GM12874 (cell line): ENCODE measurements around the gene SRMS.

Source experiments
- TF ChIP-seq, protein P1 (sequence below): IDR thresholded peaks from 2 replicates; pipeline ENCODE4 v1.5.1; 2011; ENCODE audit warnings: low read depth, mild to moderate bottlenecking, control low read depth, low read length, moderate library complexity; ENCODE audit not compliant: insufficient read depth

The SRMS gene

DNA sequence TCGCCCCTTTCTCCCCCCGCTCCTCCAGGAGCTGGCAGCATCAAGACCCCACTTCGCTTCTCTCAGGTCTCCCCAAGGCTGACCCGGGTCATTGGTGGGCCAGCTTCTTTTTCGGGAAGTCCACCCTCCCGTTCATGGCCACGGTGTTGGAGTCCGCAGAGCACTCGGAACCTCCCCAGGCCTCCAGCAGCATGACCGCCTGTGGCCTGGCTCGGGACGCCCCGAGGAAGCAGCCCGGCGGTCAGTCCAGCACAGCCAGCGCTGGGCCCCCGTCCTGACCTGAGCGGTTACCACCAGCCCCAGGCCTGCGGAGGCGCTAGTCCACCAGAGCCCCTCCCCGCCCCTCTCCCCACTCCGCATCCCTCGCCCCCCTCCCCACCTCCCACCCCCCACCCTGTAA is 25.9 kb downstream of the SRMS start:
- TF ChIP-seq, protein P1, sequence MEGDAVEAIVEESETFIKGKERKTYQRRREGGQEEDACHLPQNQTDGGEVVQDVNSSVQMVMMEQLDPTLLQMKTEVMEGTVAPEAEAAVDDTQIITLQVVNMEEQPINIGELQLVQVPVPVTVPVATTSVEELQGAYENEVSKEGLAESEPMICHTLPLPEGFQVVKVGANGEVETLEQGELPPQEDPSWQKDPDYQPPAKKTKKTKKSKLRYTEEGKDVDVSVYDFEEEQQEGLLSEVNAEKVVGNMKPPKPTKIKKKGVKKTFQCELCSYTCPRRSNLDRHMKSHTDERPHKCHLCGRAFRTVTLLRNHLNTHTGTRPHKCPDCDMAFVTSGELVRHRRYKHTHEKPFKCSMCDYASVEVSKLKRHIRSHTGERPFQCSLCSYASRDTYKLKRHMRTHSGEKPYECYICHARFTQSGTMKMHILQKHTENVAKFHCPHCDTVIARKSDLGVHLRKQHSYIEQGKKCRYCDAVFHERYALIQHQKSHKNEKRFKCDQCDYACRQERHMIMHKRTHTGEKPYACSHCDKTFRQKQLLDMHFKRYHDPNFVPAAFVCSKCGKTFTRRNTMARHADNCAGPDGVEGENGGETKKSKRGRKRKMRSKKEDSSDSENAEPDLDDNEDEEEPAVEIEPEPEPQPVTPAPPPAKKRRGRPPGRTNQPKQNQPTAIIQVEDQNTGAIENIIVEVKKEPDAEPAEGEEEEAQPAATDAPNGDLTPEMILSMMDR: no peak

DNA sequence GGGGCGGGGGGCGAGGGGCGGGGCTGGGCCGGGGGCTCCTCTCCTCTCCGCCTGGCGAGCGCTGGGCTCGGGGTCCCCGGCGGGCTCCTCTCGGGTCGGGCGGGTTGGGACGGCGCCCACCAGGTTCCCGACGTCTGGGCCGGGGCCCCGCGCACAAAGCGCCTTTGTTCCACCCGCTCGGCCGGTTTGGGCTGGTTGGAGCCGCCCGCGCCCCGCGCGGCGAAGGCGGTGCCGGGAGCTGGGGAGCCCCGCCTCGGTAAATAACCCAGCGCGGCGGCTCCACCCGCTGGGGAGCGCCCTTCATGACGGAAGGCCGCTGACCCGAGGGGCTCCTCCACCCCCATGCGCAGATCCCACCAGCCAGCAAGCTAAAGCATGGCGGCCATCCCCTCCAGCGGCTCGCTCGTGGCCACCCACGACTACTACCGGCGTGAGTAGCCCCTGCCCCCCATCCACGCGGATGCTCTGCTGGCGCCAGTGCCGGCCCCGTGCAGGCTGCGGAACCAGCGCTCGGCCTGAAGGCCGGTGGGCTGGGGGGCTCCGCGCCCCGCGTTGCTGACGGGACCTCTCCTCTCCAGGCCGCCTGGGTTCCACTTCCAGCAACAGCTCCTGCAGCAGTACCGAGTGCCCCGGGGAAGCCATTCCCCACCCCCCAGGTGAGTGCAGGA is 26.5 kb downstream of the SRMS start:
- TF ChIP-seq, protein P1: peak; percentile 22; the same call in 1 of the 2 replicates

DNA sequence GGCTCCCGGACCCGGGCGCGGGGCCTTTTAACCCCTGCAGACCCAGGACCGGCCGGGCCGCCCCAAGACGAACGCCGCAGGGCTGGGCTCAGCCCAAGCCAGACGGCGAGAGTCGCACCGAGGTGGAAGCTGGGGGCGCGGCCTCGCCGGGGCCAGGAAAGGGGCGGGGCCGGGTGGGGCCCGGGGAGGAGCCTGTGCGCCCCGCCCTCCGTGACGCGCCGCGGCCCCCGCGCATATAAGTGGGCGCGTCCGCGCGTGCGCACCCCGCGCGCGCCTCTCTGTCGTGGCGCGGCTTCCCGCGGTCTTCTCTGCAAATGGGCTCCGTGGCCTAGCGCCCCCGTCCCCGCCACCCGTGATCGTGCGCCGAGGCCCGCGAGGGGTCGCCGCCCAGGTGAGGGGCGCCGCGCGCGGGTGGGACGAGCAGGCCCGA is 27.0 kb downstream of the SRMS start, which contains the start of gene PPDPF:
Gene PPDPF (plus strand): TSS at position 262 of the 430 bp plus-strand sequence. CDS start 544 bp downstream, outside the sequence.
- TF ChIP-seq, protein P1: no peak

DNA sequence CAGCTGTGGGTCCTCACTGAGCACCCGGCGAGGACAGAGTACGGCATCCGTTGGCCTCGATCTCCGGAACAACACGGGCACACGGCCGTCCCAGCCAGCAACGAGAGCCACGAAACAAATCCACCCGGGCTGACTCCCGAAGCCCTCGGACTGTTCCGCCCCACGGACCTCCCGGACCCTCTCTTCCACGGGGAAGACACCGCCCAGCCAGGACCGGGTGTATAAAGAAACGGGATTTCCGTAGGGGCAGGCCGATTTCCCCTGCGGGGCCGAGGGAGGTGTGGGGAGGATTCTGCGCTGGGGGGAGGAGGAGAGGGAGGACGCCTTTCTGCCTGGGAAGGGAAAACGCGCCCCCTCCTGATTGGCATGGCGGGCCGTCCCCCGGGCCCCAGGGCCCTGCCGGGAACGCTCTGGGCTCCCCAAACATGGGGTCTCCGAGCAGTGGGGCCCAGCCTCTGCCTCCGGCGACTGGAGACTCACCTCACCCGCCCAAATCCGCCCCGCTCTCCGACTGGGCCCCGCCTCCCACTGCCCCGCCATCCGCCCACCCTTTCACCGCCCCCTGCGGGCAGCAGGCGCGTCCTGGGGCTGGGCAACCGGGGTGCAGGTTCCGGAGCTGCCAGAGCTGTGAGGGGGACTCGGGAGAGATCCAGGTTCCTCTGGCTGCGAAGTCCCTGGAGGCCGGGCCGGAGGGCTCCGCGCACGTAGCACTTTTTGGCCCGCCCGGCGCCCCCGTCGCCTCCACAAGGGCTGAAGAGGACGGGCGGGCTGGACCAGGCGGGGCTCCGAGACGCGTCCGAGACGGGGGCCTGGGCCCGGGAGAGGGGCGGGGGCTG is 27.7 kb downstream of the SRMS start:
- TF ChIP-seq, protein P1: 0 out of 2 replicates have a peak, but pooled peaks have one; percentile 17

DNA sequence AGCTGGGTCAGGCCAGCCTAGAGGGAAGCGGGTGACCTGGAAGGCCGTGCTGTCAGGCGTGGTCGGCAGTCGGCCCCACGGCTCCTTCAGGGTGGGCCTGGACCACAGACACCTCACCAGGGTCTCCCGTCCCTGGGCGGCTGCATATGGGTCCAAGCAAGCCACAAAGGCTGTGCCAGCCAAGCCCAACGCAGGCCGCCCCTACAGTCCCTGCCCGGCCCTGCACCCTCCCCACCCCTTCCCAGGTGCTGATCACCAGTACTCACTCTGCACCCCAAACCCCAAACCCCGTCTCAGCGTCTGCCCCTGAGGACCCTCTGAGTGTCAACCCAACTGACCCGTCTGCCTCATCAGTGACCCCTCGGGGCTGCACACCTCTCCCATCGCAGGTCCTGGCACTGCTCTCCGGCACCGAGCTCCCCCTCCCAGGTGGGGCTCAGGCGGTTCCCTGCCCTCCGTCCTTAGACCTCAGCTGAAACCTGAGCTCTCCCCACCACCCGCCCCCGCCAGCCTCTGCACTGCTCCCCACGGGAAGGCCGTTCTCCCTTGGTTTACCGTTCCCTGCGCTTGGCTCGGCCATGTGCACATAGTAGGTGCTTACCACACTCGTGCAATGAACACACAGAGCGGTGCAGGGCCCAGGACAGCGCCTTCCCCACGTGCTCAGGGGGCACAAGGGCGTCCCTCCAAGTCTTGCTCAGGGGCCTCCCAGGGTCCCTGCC is 28.4 kb downstream of the SRMS start:
- TF ChIP-seq, protein P1: no peak

DNA sequence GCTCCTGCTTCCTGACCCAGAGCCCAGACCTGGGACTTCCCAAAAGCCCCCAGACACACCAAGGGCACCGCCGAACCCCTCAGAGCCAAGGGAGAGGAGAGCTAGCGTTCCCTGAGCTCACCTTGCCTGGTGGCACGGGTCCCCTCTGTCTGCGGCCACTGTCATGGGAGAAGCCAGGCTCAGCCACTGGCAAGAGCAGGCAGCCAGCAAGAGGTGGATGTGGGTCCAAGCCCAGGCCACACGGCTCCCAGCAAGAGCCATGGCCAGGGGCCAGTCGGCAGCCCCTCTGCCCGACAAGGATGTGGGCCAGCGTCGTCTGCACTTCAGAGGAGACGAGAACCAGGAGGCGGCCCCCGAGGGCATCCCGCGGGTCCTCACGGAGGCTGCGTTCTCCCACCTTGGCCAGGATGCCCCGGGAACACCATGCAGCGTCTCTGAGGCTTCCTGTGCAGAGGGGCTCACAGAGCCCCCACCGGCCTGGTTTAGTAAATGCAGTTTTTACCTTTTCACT is 29.1 kb downstream of the SRMS start:
- TF ChIP-seq, protein P1: no peak
